NCI-H510A (cell line): ENCODE results near the gene DENND6A.
A peak's percentile ranks its signal among the peaks of the same experiment; 100 is the strongest.
"Not testable (repeated sequence)": the region's sequence is repeated elsewhere in the genome, so short reads cannot be mapped to it uniquely, and the experiment has no call there.

ENCODE experiments used
- DNase-seq: peaks from one replicate; lab custom pipeline; 2025; lab: John Stamatoyannopoulos, UW

The DENND6A gene

GRCh38 chr3:57692396-57693147 is at the start of gene DENND6A:
Gene DENND6A, minus strand, starts transcription at chr3:57693077. Its CDS starts 59 bp downstream, at chr3:57693018.
- peak; percentile 50 for DNase-seq

GRCh38 chr3:57740027-57740426 is 47.1 kb upstream of the DENND6A start:
- DNase-seq: no peak

GRCh38 chr3:57738391-57738790 is 45.5 kb upstream of the DENND6A start:
- no peak for DNase-seq

- DNase-seq: no peak
These were observed 45.0 kb upstream of the DENND6A start for GRCh38 chr3:57737840-57738239.

GRCh38 chr3:57735405-57735804 is 42.5 kb upstream of the DENND6A start:
- DNase-seq: no peak

GRCh38 chr3:57733790-57734189 is 40.9 kb upstream of the DENND6A start:
- DNase-seq: no peak

GRCh38 chr3:57731311-57731710 is 38.4 kb upstream of the DENND6A start:
- no peak for DNase-seq

GRCh38 chr3:57730682-57731081 is 37.8 kb upstream of the DENND6A start:
- no peak for DNase-seq

- no peak for DNase-seq
These were observed 36.6 kb upstream of the DENND6A start for GRCh38 chr3:57729334-57730045.

- DNase-seq: no peak
These were observed 34.2 kb upstream of the DENND6A start for GRCh38 chr3:57727106-57727505.

- DNase-seq: no peak
These were observed 33.5 kb upstream of the DENND6A start for GRCh38 chr3:57726397-57726796.

- no peak for DNase-seq
These were observed 25.2 kb upstream of the DENND6A start for GRCh38 chr3:57718118-57718517.

- DNase-seq: no peak
These were observed 24.5 kb upstream of the DENND6A start for GRCh38 chr3:57717205-57717868.

- DNase-seq: no peak
These were observed 22.8 kb upstream of the DENND6A start for GRCh38 chr3:57715686-57716085.

GRCh38 chr3:57709559-57709958 is 16.7 kb upstream of the DENND6A start:
- no peak for DNase-seq

- no peak for DNase-seq
These were observed 16.2 kb upstream of the DENND6A start for GRCh38 chr3:57709031-57709430.

GRCh38 chr3:57706462-57706861 is 13.6 kb upstream of the DENND6A start:
- DNase-seq: no peak

GRCh38 chr3:57705351-57705750 is 12.5 kb upstream of the DENND6A start:
- not testable (repeated sequence) for DNase-seq

GRCh38 chr3:57701781-57702180 is 8.9 kb upstream of the DENND6A start:
- DNase-seq: no peak

- DNase-seq: no peak
These were observed 7.9 kb upstream of the DENND6A start for GRCh38 chr3:57700737-57701136.

- DNase-seq: no peak
These were observed 6.7 kb upstream of the DENND6A start for GRCh38 chr3:57699591-57699990.

- no peak for DNase-seq
These were observed 4.0 kb upstream of the DENND6A start for GRCh38 chr3:57696801-57697321.

- DNase-seq: no peak
These were observed 1.3 kb upstream of the DENND6A start for GRCh38 chr3:57694146-57694545.
